K562 (cell line): ENCODE measurements around the gene CTRB2. TPM values are rescaled to one million over a fixed set of nuclear protein-coding genes. Genes with fewer than 3 reads are reported as not detected.
A peak's percentile ranks its signal among the peaks of the same experiment; 100 is the strongest.

Source experiments
- ATAC-seq: fragments of 200-7000 bp; cut with Tn5 transposase; 3 replicates; pipeline ENCODE4 v1.9.1; 2020; ENCODE audit warnings: moderate library complexity
- BruUV-seq: library from RNA; stranded (reverse); fragments of 400-500 nt; replicated peaks from 2 replicates; lab custom pipeline; 2021; lab: Mats Ljungman, UMichigan
- CTCF ChIA-PET: fragments of 300-600 bp; formaldehyde crosslinking; extraction: SDS; loops from one replicate; lab custom pipeline; 2021; ENCODE audit warnings: low intra/inter-chr PET ratio; lab: Yijun Ruan, JAX
- POLR2A ChIA-PET: fragments of 300-600, 350-650 bp; sonication (Branson Sonifier 250); formaldehyde crosslinking; extraction: SDS; loops from one replicate; lab custom pipeline; 2021; ENCODE audit warnings: antibody characterized with exemption, inconsistent platforms; lab: Yijun Ruan, JAX
- DNase-seq, 4 experiments: peaks; one replicate each; pipeline versions ENCODE4 v3.0.0 to v3.0.0-alpha.2; 2011 to 2018; ENCODE audit warnings: low spot score in 3 of 4, mixed read lengths in 3 of 4; ENCODE audit errors: extremely low read depth in 1 of 4
- FAIRE-seq: peaks from 2 replicates; lab custom pipeline; 2011; peaks lifted over from hg19 to GRCh38; lab: Jason Lieb, UNC
- H2AFZ ChIP-seq: 2 replicates; pipeline ENCODE4 v1.6.0; 2011; ENCODE audit warnings: low read depth, low read length, control low read depth, inconsistent platforms
- H3K27ac ChIP-seq: fragments of 200-600 bp; 3 replicates; pipeline ENCODE4 v1.8.0; 2011; ENCODE audit warnings: low read depth, mild to moderate bottlenecking, control low read depth, inconsistent platforms, low read length, moderate library complexity, mixed read lengths; ENCODE audit errors: extremely low read depth
- H3K27me3 ChIP-seq, 2 experiments: fragments of 300-600 bp in 1 of 2; 2 replicates in 1 of 2; 3 replicates in 1 of 2; pipeline versions ENCODE4 v1.6.0 to v1.8.0; 2011; ENCODE audit warnings: inconsistent platforms in 2 of 2, low read length in 2 of 2, mild to moderate bottlenecking in 1 of 2, mixed read lengths in 1 of 2, moderate library complexity in 1 of 2; ENCODE audit not compliant: control insufficient read depth in 2 of 2, insufficient read depth in 2 of 2
- H3K36me3 ChIP-seq: fragments of 300-600 bp; 3 replicates; pipeline ENCODE4 v1.8.0; 2011; ENCODE audit warnings: mild to moderate bottlenecking, low read length, inconsistent platforms; ENCODE audit not compliant: control insufficient read depth, insufficient read depth
- H3K4me1 ChIP-seq, 2 experiments: fragments of 200-600 bp in 1 of 2; replicated peaks in 1 of 2; 2 replicates in 1 of 2; 3 replicates in 1 of 2; pipeline versions ENCODE4 v1.5.1 to v1.8.0; 2011; ENCODE audit warnings: inconsistent platforms in 2 of 2, low read length in 2 of 2, mild to moderate bottlenecking in 1 of 2, mixed read lengths in 1 of 2, moderate library complexity in 1 of 2; ENCODE audit not compliant: control insufficient read depth in 2 of 2, insufficient read depth in 2 of 2
- H3K4me2 ChIP-seq: 2 replicates; pipeline ENCODE4 v1.6.1; 2011; ENCODE audit warnings: low read length, control low read depth, inconsistent platforms, mixed read lengths; ENCODE audit not compliant: insufficient read depth
- H3K4me3 ChIP-seq: fragments of 200-600 bp; sonication (generic), shearing (Covaris generic); 2 replicates; pipeline ENCODE4 v1.5.1; 2016; ENCODE audit warnings: control low read depth, inconsistent platforms
- H3K79me2 ChIP-seq: fragments of 200-600 bp; 3 replicates; pipeline ENCODE4 v1.8.0; 2011; ENCODE audit warnings: low read length, inconsistent platforms; ENCODE audit not compliant: control insufficient read depth, insufficient read depth
- H3K9ac ChIP-seq, 2 experiments: 2 replicates each; pipeline versions ENCODE4 v1.6.0 to v1.6.1; 2011; ENCODE audit warnings: low read depth in 2 of 2, low read length in 2 of 2, control low read depth in 1 of 2, inconsistent platforms in 1 of 2, mild to moderate bottlenecking in 1 of 2, mixed read lengths in 1 of 2; ENCODE audit not compliant: insufficient read depth in 1 of 2
- H3K9me1 ChIP-seq: one replicate; pipeline ENCODE4 v1.6.0; 2011; ENCODE audit warnings: inconsistent platforms, mild to moderate bottlenecking, low read length, moderate library complexity; ENCODE audit not compliant: control insufficient read depth, insufficient read depth
- H3K9me3 ChIP-seq: replicated peaks from 2 replicates; pipeline ENCODE4 v1.5.1; 2011; ENCODE audit warnings: low read depth, low read length, inconsistent platforms; ENCODE audit not compliant: control insufficient read depth, insufficient read depth
- H4K20me1 ChIP-seq: replicated peaks from 2 replicates; pipeline ENCODE4 v1.6.1; 2011; ENCODE audit warnings: low read length, inconsistent platforms, mixed read lengths; ENCODE audit not compliant: control insufficient read depth, insufficient read depth
- POLR2AphosphoS2 ChIP-seq: IDR thresholded peaks from 2 replicates; pipeline ENCODE4 v1.6.1; 2012; ENCODE audit warnings: low read length, improper control_type of control experiment
- ZNF644 ChIP-seq: fragments of 200-800 bp; sonication (Bioruptor generic); IDR thresholded peaks from 2 replicates; pipeline ENCODE4 v1.6.1; 2016; ENCODE audit warnings: low read depth, missing genetic modification characterization, missing compliant biosample characterization
- WGBS: fragments of 100-300 bp; shearing (Covaris generic); methylation state at CpG from one replicate; pipeline ENCODE4 v1.1.6; 2016; ENCODE audit warnings: low coverage, mixed read lengths; ENCODE audit not compliant: insufficient coverage; ENCODE audit errors: missing lambda C conversion rate; 5-methylcytosine and 5-hydroxymethylcytosine counted together
- in situ Hi-C: fragments of 300-500 bp; cut with MboI; formaldehyde crosslinking; loops from 4 replicates; pipeline ENCODE4 v1.15.0; 2018; ENCODE audit warnings: inconsistent platforms, mixed read lengths
- intact Hi-C: fragments of 100-400 bp; cut with micrococcal nuclease; formaldehyde crosslinking; loops from 2 replicates; pipeline ENCODE4 v1.14.2; 2022
- polyA plus RNA-seq, 8 experiments: library from polyadenylated mRNA; depleted of rRNA in 4 of 8; stranded (reverse) in 5 of 8; unstranded in 3 of 8; fragments of >200 nt; fragmentation: Nextera tagmentation in 2 of 8; fragmentation: Illumina TruSeq in 1 of 8; extraction: Ambion mirVana in 2 of 8; extraction: Trizol in 1 of 8; gene quantifications; 2 replicates each; pipeline versions ENCODE4 v1.2.1 to v1.2.3, GENCODE V29; 2011 to 2014; ENCODE audit warnings: inconsistent platforms in 1 of 8, missing spikeins in 1 of 8
- total RNA-seq, 7 experiments: library from RNA; depleted of rRNA in 6 of 7; stranded (reverse); fragments of >200 nt in 6 of 7; fragmentation: Illumina TruSeq in 2 of 7; extraction: Trizol in 2 of 7; gene quantifications; 2 replicates each; pipeline versions ENCODE4 v1.2.1 to v1.2.3, GENCODE V29; 2011 to 2021; ENCODE audit warnings: low replicate concordance in 1 of 7

The CTRB2 gene
- total and polyA plus RNA-seq, 9 of the 15 experiments (the other 6 are each of a cell fraction or from before 2014, with no cell fraction given), result 5.1 TPM; not detected in 8

DNA sequence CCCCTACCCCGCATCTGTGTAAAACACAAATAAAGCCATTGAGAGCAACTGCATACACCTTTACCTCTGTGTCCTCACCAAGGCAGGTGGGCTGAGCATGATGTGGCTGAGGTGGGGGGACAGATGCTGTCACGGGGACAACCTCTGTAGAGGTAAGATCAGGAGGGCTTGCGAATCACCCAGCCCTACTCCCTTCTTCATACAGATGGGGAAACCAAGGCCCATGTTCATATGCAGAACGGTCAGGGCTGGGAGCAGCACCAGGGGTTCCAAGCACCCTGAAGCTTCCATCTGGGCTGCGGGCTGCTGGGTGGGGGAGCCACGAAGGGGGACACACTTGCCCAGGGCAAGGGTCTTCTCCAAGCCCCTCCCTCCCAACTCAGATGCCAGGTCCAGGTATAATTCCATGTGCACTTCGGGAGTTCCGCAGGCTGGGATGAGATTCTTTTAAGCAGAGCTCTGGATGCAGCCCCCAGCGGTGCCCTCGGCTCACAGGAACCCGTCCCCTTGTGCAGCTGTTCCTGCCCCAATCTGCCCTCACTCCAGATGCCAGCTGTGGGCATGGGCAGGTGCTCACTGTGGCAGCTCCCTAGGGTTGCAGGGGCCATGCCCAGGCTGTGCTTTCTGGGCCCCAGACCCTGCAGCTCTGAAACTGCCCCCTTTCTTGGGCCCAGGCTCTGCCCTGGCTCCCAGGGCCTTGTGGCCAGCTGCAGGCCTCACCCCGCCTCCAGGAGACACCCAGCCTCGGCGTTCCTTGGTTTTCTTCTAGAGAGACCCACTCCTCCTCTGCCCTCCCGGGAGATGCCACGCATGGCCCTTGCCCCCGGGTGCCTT lies 21.4 kb upstream of the CTRB2 start:
- in situ Hi-C loops, result no loop called here
- CTCF ChIA-PET, result no interaction called here
- 64% methylated on average over 15 of the region's 17 CpGs for WGBS

More for the DNA sequence above, 21.4 kb upstream of the CTRB2 start:
- peaks cover 8 to 13% of the 10 kb centered on the region in 2 experiments; a peak in 3 of 5 replicates for H3K27me3 ChIP-seq
- H3K4me2 ChIP-seq, result no peak overlapping the region
- FAIRE-seq, result no peak
- no TSS peak for BruUV-seq
- H3K9ac ChIP-seq, result no peak overlapping the region; a peak in 1 of 4 replicates
- H3K9me3 ChIP-seq, result no peaks in the 10 kb centered on the region
- H3K27ac ChIP-seq, result no peak overlapping the region
- H3K4me1 ChIP-seq, result peaks cover 0 to 16% of the 10 kb centered on the region in 2 experiments; a peak in 1 of 5 replicates
- no peak for ATAC-seq
- intact Hi-C loops, result no loop called here
- H3K4me3 ChIP-seq, result no peak overlapping the region
- DNase-seq, result no peak
- H4K20me1 ChIP-seq, result 0 out of 2 replicates have a peak, but pooled peaks cover 10% of the 10 kb centered on the region
- H2AFZ ChIP-seq, result no peak overlapping the region
- H3K36me3 ChIP-seq, result peaks cover 14% of the 10 kb centered on the region; the same call in 2 of the 3 replicates
- no peaks in the 10 kb centered on the region for H3K9me1 ChIP-seq
- no peaks in the 10 kb centered on the region for H3K79me2 ChIP-seq
- POLR2A ChIA-PET, result interaction anchor here (1.0 to 1.8 kb wide), 2 partner anchors 16 to 205 kb away, joined by 3 to 5 read pairs; partner anchors contain the start of gene CFDP1
- TF ChIP-seq ZNF644 (tag) (no peak), POLR2AphosphoS2 (0 out of 2 replicates have a peak, but pooled peaks have one; percentile 19)
